H9 (cell line): ENCODE measurements around the gene APCDD1L. TPM values are rescaled to one million over a fixed set of nuclear protein-coding genes. Genes with fewer than 3 reads are reported as not detected.

Source experiments
- DNase-seq: peaks from one replicate; pipeline ENCODE4 v3.0.0-alpha.2; 2017
- H2AFZ ChIP-seq: one replicate; pipeline ENCODE4 v1.6.1; 2013; ENCODE audit warnings: mild to moderate bottlenecking, low read length, control low read depth, moderate library complexity
- H2AK5ac ChIP-seq: 2 replicates; pipeline ENCODE4 v1.6.1; 2013; ENCODE audit warnings: low read length, control low read depth, mixed read lengths; ENCODE audit not compliant: insufficient read length
- H2BK120ac ChIP-seq: one replicate; pipeline ENCODE4 v1.6.1; 2013; ENCODE audit warnings: low read depth, mild to moderate bottlenecking, low read length, control low read depth, inconsistent platforms; ENCODE audit not compliant: poor library complexity, severe bottlenecking
- H2BK12ac ChIP-seq: 2 replicates; pipeline ENCODE4 v1.6.1; 2013; ENCODE audit warnings: low read length, control low read depth, mixed read lengths, low read depth; ENCODE audit not compliant: insufficient read length
- H2BK15ac ChIP-seq: 2 replicates; pipeline ENCODE4 v1.6.1; 2013; ENCODE audit warnings: low read depth, low read length, control low read depth
- H2BK20ac ChIP-seq: one replicate; pipeline ENCODE4 v1.6.1; 2013; ENCODE audit warnings: low read depth, mild to moderate bottlenecking, low read length, control low read depth, inconsistent platforms; ENCODE audit not compliant: poor library complexity, severe bottlenecking
- H2BK5ac ChIP-seq: 2 replicates; pipeline ENCODE4 v1.6.1; 2013; ENCODE audit warnings: low read length, control low read depth, mixed read lengths; ENCODE audit not compliant: insufficient read length
- H3K14ac ChIP-seq: 2 replicates; pipeline ENCODE4 v1.6.1; 2013; ENCODE audit warnings: low read length, control low read depth; ENCODE audit not compliant: insufficient read depth
- H3K18ac ChIP-seq: 2 replicates; pipeline ENCODE4 v1.6.1; 2013; ENCODE audit warnings: low read depth, mild to moderate bottlenecking, mixed read lengths, low read length, control low read depth; ENCODE audit not compliant: insufficient read length
- H3K23ac ChIP-seq: 2 replicates; pipeline ENCODE4 v1.6.1; 2013; ENCODE audit warnings: low read length, control low read depth, mixed read lengths, low read depth; ENCODE audit not compliant: insufficient read length
- H3K23me2 ChIP-seq: 2 replicates; pipeline ENCODE4 v1.6.1; 2013; ENCODE audit warnings: low read depth, mild to moderate bottlenecking, mixed read lengths, low read length, control low read depth; ENCODE audit not compliant: insufficient read length, poor library complexity, severe bottlenecking
- H3K27ac ChIP-seq: 2 replicates; pipeline ENCODE4 v1.5.1; 2013; ENCODE audit warnings: low read length, control low read depth, mixed read lengths, low read depth; ENCODE audit not compliant: insufficient read length
- H3K27me3 ChIP-seq: 2 replicates; pipeline ENCODE4 v1.6.1; 2013; ENCODE audit warnings: low read length, control low read depth, inconsistent platforms; ENCODE audit not compliant: insufficient read depth
- H3K4ac ChIP-seq: 2 replicates; pipeline ENCODE4 v1.6.1; 2013; ENCODE audit warnings: low read depth, mild to moderate bottlenecking, control low read depth, inconsistent platforms, low read length, moderate library complexity
- H3K4me1 ChIP-seq: 2 replicates; pipeline ENCODE4 v1.6.1; 2013; ENCODE audit warnings: low read length, control low read depth, inconsistent platforms; ENCODE audit not compliant: insufficient read depth
- H3K4me2 ChIP-seq: 2 replicates; pipeline ENCODE4 v1.6.1; 2013; ENCODE audit warnings: low read length, control low read depth, mixed read lengths; ENCODE audit not compliant: insufficient read length, insufficient read depth
- H3K56ac ChIP-seq: 2 replicates; pipeline ENCODE4 v1.6.1; 2013; ENCODE audit warnings: low read depth, mild to moderate bottlenecking, mixed read lengths, low read length, control low read depth; ENCODE audit not compliant: insufficient read length
- H3K79me1 ChIP-seq: 2 replicates; pipeline ENCODE4 v1.6.1; 2013; ENCODE audit warnings: low read depth, mild to moderate bottlenecking, moderate library complexity, low read length, control low read depth, inconsistent platforms; ENCODE audit not compliant: insufficient read depth, poor library complexity, severe bottlenecking
- H3K79me2 ChIP-seq: 2 replicates; pipeline ENCODE4 v1.6.1; 2013; ENCODE audit warnings: low read length, control low read depth, inconsistent platforms; ENCODE audit not compliant: insufficient read depth
- H3K9ac ChIP-seq: 2 replicates; pipeline ENCODE4 v1.6.1; 2013; ENCODE audit warnings: low read length, control low read depth, mixed read lengths; ENCODE audit not compliant: insufficient read length; ENCODE audit errors: extremely low read depth
- H3K9me3 ChIP-seq: one replicate; pipeline ENCODE4 v1.6.1; 2013; ENCODE audit warnings: low read depth, low read length, inconsistent platforms; ENCODE audit not compliant: control insufficient read depth
- H3T11ph ChIP-seq: one replicate; pipeline ENCODE4 v1.6.1; 2013; ENCODE audit warnings: mild to moderate bottlenecking, low read length, control low read depth, inconsistent platforms
- H4K20me1 ChIP-seq: one replicate; pipeline ENCODE4 v1.6.1; 2013; ENCODE audit not compliant: control insufficient read depth, insufficient read length, insufficient read depth
- H4K5ac ChIP-seq: 2 replicates; pipeline ENCODE4 v1.6.1; 2013; ENCODE audit warnings: low read depth, mild to moderate bottlenecking, mixed read lengths, low read length, control low read depth; ENCODE audit not compliant: insufficient read length
- H4K8ac ChIP-seq: replicated peaks from 2 replicates; pipeline ENCODE4 v1.6.1; 2013; ENCODE audit warnings: low read length, control low read depth, mixed read lengths, low read depth; ENCODE audit not compliant: insufficient read length
- H4K91ac ChIP-seq: 2 replicates; pipeline ENCODE4 v1.6.1; 2013; ENCODE audit warnings: low read depth, mild to moderate bottlenecking, moderate library complexity, mixed read lengths, low read length, control low read depth; ENCODE audit not compliant: insufficient read length
- H3K27ac Mint-ChIP-seq, 3 experiments: 2 replicates in 2 of 3; 3 replicates in 1 of 3; pipeline ENCODE4 v1.8.0; 2020 to 2021; ENCODE audit warnings: mixed read lengths in 3 of 3, mild to moderate bottlenecking in 1 of 3, moderate library complexity in 1 of 3
- H3K27me3 Mint-ChIP-seq: 2 replicates; pipeline ENCODE4 v1.8.0; 2021; ENCODE audit warnings: low read depth, mild to moderate bottlenecking, moderate library complexity, mixed read lengths
- H3K36me3 Mint-ChIP-seq, 3 experiments: 2 replicates in 2 of 3; 3 replicates in 1 of 3; pipeline ENCODE4 v1.8.0; 2020 to 2021; ENCODE audit warnings: low read depth in 3 of 3, mixed read lengths in 3 of 3; ENCODE audit not compliant: insufficient read depth in 1 of 3
- H3K4me1 Mint-ChIP-seq, 2 experiments: 2 replicates each; pipeline ENCODE4 v1.8.0; 2020; ENCODE audit warnings: mixed read lengths in 2 of 2
- H3K4me3 Mint-ChIP-seq, 2 experiments: 2 replicates in 1 of 2; 3 replicates in 1 of 2; pipeline ENCODE4 v1.8.0; 2020 to 2021; ENCODE audit warnings: mild to moderate bottlenecking in 2 of 2, mixed read lengths in 2 of 2, moderate library complexity in 1 of 2
- H3K9me3 Mint-ChIP-seq, 2 experiments: 2 replicates in 1 of 2; 3 replicates in 1 of 2; pipeline ENCODE4 v1.8.0; 2020; ENCODE audit warnings: mild to moderate bottlenecking in 2 of 2, mixed read lengths in 2 of 2, moderate library complexity in 1 of 2
- CTCF ChIP-seq: fragments of 200-600 bp; sonication (generic); conservative IDR thresholded peaks from 3 replicates; pipeline ENCODE4 v1.8.0; 2021; ENCODE audit warnings: antibody characterized with exemption, mild to moderate bottlenecking
- WGBS: extraction: QIAGEN DNeasy Blood & Tissue Kit; methylation state at CpG from one replicate; pipeline ENCODE4 v1.1.7; 2013; ENCODE audit warnings: missing lambda C conversion rate, low lambda C conversion rate, mixed read lengths; ENCODE audit not compliant: insufficient read length; ENCODE audit errors: extremely low coverage; 5-methylcytosine and 5-hydroxymethylcytosine counted together
- total RNA-seq: library from RNA; stranded (reverse); gene quantifications from 2 replicates; pipeline ENCODE4 v1.2.1, GENCODE V29; 2021

Gene APCDD1L
- total RNA-seq, 1 experiment from 2014 or later: 0.68 TPM

GRCh38 chr20:58528412-58528811, 13.2 kb upstream of the APCDD1L start:
- Histone ChIP-seq H3K9ac (no peak overlapping the region), H3K4me1 (peaks cover 4% of the 10 kb centered on the region; the same call in 1 of the 2 replicates), H2AFZ (no peak overlapping the region), H3K18ac (no peak overlapping the region), H2BK20ac (no peak overlapping the region), H2BK12ac (no peak overlapping the region), H3K27me3 (no peaks in the 10 kb centered on the region), H3K4me2 (no peak overlapping the region), H4K20me1 (no peaks in the 10 kb centered on the region), H3K79me1 (no peaks in the 10 kb centered on the region), H4K91ac (no peak overlapping the region), H4K5ac (no peak overlapping the region), H3K14ac (no peak overlapping the region), H2AK5ac (no peak overlapping the region), H3K23me2 (no peaks in the 10 kb centered on the region), H3K27ac (no peak overlapping the region), H2BK5ac (no peak overlapping the region), H3K4ac (no peak overlapping the region), H2BK15ac (no peak overlapping the region), H3K23ac (no peak overlapping the region), H3K79me2 (no peaks in the 10 kb centered on the region), H3T11ph (no peak overlapping the region), H4K8ac (no peak overlapping the region), H2BK120ac (no peak overlapping the region), H3K56ac (no peak overlapping the region), H3K9me3 (peaks cover 17% of the 10 kb centered on the region)
- Mint-ChIP-seq H3K27me3 (peaks cover 11% of the 10 kb centered on the region), H3K4me1 (peaks cover 7 to 11% of the 10 kb centered on the region in 2 experiments), H3K9me3 (peaks cover 61 to 79% of the 10 kb centered on the region in 2 experiments), H3K4me3 (no peak overlapping the region), H3K27ac (no peak overlapping the region), H3K36me3 (peaks cover 26 to 70% (median 45%) of the 10 kb centered on the region in 3 experiments)
- no CpG with 5 or more reads among the region's 1 CpG for WGBS
- TF ChIP-seq CTCF: no peak
- DNase-seq: no peak
